ENCODE results near the gene C11orf68.

C11orf68 gene

GRCh38 chr11:65916391-65916790 lies 2.5 kb downstream of the C11orf68 start:
- TF ChIP-seq, protein P1, sequence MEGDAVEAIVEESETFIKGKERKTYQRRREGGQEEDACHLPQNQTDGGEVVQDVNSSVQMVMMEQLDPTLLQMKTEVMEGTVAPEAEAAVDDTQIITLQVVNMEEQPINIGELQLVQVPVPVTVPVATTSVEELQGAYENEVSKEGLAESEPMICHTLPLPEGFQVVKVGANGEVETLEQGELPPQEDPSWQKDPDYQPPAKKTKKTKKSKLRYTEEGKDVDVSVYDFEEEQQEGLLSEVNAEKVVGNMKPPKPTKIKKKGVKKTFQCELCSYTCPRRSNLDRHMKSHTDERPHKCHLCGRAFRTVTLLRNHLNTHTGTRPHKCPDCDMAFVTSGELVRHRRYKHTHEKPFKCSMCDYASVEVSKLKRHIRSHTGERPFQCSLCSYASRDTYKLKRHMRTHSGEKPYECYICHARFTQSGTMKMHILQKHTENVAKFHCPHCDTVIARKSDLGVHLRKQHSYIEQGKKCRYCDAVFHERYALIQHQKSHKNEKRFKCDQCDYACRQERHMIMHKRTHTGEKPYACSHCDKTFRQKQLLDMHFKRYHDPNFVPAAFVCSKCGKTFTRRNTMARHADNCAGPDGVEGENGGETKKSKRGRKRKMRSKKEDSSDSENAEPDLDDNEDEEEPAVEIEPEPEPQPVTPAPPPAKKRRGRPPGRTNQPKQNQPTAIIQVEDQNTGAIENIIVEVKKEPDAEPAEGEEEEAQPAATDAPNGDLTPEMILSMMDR (IDR thresholded peaks at IDR 0.05; ENCODE audit: low read depth, low read length) = no peak
- peak overlapping the region in 1 of 2 donors; percentile 18 for H3K4me3 ChIP-seq (replicated peaks in 1 of 2; ENCODE audit: low read depth in 2 of 2, low read length in 2 of 2)
- no peak for DNase-seq (ENCODE audit: low read depth in 2 of 2)

- peak overlapping the region; percentile 18 to 19 for H3K4me3 ChIP-seq (replicated peaks in 1 of 2; ENCODE audit: low read depth in 2 of 2, low read length in 2 of 2)
- peak; percentile 96 to 99 for DNase-seq (ENCODE audit: low read depth in 2 of 2)
Observed at GRCh38 chr11:65915821-65916251, 3.0 kb downstream of the C11orf68 start.

GRCh38 chr11:65915101-65915820 lies 3.6 kb downstream of the C11orf68 start:
- H3K4me3 ChIP-seq (replicated peaks in 1 of 2; ENCODE audit: low read depth in 2 of 2, low read length in 2 of 2) = peak overlapping the region in 1 of 2 donors; percentile 14
- no peak for DNase-seq (ENCODE audit: low read depth in 2 of 2)
- TF ChIP-seq, protein P1 (IDR thresholded peaks at IDR 0.05; ENCODE audit: low read depth, low read length) = no peak

More at GRCh38 chr11:65915821-65916251, 3.0 kb downstream of the C11orf68 start:
- TF ChIP-seq, protein P1 (IDR thresholded peaks at IDR 0.05; ENCODE audit: low read depth, low read length) = no peak

GRCh38 chr11:65912845-65913244 lies 6.0 kb downstream of the C11orf68 start:
- TF ChIP-seq, protein P1 (IDR thresholded peaks at IDR 0.05; ENCODE audit: low read depth, low read length) = no peak
- peak; percentile 52 to 87 for DNase-seq (ENCODE audit: low read depth in 2 of 2)
- no peak overlapping the region for H3K4me3 ChIP-seq (replicated peaks in 1 of 2; ENCODE audit: low read depth in 2 of 2, low read length in 2 of 2)

- peak; percentile 87 to 88 for DNase-seq (ENCODE audit: low read depth in 2 of 2)
- no peak overlapping the region for H3K4me3 ChIP-seq (replicated peaks in 1 of 2; ENCODE audit: low read depth in 2 of 2, low read length in 2 of 2)
- TF ChIP-seq, protein P1 (IDR thresholded peaks at IDR 0.05; ENCODE audit: low read depth, low read length) = peak; percentile 9
Observed at GRCh38 chr11:65911682-65912568, 6.9 kb downstream of the C11orf68 start.

- no peak for DNase-seq (ENCODE audit: low read depth in 2 of 2)
- no peak overlapping the region for H3K4me3 ChIP-seq (replicated peaks in 1 of 2; ENCODE audit: low read depth in 2 of 2, low read length in 2 of 2)
- TF ChIP-seq, protein P1 (IDR thresholded peaks at IDR 0.05; ENCODE audit: low read depth, low read length) = no peak
Observed at GRCh38 chr11:65907878-65908277, 11.0 kb downstream of the C11orf68 start.

Data from cardiac fibroblast (primary cell).